Activated naive CD8-positive, alpha-beta T cell treated with anti-CD3 and anti-CD28 coated beads, Interleukin-2, amount 50 U/mL, for 16 hours (primary cell): ENCODE results near the gene CEP192.
"Not testable (repeated sequence)": the region's sequence is repeated elsewhere in the genome, so short reads cannot be mapped to it uniquely, and the experiment has no call there.

ENCODE experiments used
- DNase-seq: peaks from one replicate; pipeline ENCODE4 v3.0.0-alpha.2; 2020; ENCODE audit warnings: low read depth, low spot score

The CEP192 gene

DNA sequence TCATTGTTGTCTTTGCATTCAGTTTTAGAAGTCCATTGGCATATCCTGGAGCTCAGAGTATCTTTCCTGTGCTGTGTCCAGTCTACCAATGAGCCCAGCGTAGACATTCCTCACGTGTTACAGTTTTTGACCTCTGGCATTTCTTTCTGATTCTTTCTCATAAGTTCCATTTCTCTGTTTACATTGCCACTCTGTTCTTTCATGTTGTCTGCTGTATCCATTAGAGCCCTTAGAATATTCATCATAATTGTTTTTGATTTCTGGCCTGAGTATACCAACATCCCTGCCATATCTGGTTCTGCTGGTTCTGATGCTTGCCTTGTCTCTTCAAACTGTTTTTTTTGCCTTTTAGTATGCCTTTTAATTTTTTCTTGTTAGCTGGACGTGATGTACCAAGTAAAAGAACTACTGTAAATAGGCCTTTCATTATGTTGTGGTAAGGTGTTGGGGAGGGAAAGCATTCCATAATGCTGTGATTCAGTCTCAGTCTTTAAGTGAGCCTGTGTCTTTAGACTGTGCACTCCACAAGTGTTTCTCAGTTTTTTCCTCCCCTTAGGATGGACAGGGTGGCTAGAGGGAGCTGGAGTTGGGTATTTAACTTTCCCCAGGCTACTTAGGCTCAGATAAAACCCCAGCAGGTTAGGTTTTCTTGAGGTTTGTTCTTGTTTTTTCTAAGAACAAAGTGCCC lies 35.6 kb downstream of the CEP192 start:
- DNase-seq = no peak

DNA sequence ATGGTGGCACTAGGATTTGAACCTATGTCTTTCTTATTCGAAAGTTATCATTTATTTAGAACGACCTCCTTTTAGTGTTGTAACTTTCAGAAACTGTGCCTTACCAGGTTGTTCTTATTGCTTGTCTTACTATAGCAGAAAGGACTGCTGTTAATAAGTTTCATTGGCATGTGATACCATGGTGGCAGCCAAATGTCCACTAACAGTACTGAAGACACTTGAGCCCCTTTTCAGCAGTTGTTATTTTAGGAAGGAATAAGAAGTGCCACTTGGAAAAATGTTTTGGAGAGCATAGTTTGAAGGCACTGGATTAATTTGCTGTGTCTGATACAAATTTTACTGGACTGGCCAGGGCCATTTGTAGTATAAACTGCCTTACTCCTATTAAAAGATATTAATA lies 37.7 kb downstream of the CEP192 start:
- no peak for DNase-seq

- no peak for DNase-seq
Observed at GRCh38 chr18:13032173-13032572, 41.0 kb downstream of the CEP192 start.

GRCh38 chr18:13035249-13035914 lies 44.2 kb downstream of the CEP192 start:
- DNase-seq = no peak

DNA sequence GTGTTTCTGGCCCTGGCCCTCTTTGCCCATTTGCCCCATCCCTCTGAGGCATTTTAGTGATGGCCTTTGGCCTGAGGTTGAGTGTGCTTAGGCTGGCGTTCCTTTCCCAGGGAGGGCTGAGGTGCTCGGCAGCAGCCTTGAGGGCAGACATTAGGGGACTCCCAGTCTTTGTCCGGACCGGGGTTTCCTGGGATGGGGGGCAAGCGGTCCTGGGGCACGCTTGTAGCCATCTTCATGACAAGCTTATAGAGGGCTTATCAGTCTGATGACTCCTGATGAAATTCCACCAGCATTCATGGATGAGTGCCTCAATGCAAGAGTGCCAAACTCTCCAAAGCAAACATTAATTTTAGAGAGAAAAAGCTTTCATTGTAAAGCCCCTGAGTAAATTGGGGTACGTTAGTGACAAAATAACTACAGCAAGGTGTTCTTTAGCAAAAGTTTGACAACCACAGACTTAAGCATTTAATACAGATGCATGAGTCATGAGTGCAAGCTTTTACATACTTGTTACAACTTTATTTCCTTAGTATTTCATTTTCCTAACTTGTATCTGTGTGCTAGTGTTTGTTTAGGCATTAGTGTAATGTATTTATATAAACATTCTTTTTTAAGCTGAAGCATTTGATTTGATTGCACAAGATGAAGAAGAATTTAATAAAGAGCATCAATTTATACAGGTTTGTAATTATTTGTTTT lies 45.6 kb downstream of the CEP192 start:
- DNase-seq = no peak

GRCh38 chr18:13039806-13040205 lies 48.6 kb downstream of the CEP192 start:
- DNase-seq = no peak

DNA sequence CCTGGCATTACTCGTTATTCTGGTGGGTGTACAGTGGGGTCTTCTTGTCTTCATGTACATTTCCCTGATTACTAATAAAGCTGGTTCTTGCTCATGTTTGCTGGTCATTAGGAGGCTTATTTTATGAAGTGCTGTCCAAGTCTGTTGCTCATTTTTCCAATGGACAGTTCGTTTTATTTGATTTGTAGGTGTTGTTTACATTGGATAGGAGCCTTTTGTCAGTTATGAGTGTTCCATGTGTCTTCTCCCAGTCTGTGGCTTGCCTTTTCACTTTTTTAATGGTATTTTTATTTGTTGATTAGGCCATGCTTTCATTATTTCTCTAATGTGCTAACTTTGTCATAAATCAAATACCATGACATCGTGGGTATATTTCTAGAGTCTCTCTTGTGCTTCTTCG lies 51.9 kb downstream of the CEP192 start:
- no peak for DNase-seq

- no peak for DNase-seq
Observed at GRCh38 chr18:13048061-13048595, 57.0 kb downstream of the CEP192 start.

GRCh38 chr18:13051159-13051558 lies 60.0 kb downstream of the CEP192 start:
- no peak for DNase-seq

DNA sequence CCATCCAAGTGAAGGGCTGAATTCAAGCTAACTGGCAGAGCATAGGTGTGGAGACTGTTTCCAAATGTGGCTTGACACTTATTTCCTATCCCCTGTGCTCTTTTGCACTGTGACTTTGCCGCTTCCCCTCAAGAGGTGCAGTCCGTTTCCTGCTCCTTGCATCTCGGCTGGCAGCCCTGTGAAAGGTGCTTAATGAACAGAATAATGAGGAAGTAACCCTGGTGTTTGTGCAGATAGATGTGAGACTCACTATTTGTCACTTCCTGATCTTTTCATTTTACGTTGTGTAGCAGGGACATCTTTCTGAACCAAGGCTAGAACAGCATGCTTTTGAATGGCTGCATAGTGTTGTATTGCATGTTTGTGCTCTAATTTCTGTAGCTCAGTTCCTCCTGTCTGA lies 60.8 kb downstream of the CEP192 start:
- no peak for DNase-seq

DNA sequence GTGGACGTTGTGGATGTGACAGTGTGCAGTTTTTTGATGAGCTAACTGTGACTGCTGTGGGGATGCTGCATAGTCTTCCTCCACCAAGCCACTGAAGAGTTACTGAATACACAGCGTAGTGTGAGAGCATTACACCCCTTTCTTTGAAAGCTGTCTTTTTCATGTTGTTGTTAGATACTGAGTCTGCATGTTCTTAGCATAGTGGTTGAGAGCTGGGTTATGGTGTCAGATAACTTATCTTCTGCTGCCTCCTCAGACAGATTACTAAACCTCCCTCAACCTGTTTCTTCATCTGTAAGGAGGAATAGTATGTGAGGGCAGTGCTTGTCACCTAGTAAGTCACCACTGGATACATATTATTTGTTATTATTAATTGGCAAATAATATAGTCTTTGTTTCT lies 63.2 kb downstream of the CEP192 start:
- DNase-seq = no peak

- DNase-seq = no peak
Observed at GRCh38 chr18:13061630-13062189, 70.5 kb downstream of the CEP192 start.

GRCh38 chr18:13067124-13067523 lies 76.0 kb downstream of the CEP192 start:
- no peak for DNase-seq

- no peak for DNase-seq
Observed at GRCh38 chr18:13067966-13068365, 76.8 kb downstream of the CEP192 start.

DNA sequence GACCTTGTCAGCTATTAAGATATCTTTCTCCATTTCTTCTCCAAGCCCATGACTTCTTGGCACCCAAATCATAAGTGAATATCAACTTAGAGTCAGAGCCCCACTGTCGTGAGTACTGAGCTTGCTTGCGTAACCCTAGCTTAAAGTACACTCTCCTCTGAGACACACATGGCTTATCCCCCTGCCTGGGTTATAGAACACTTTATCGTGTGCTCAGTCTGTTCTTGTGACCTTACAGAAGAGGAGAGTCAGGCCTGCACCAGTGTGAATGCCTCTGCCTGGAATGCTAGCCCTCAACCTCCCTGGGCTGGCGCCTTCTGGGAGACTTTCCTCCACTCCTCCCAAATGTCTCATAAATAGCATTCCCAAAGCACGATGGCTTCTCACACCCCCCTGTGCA lies 79.3 kb downstream of the CEP192 start:
- no peak for DNase-seq

- DNase-seq = no peak
Observed at GRCh38 chr18:13076886-13077285, 85.7 kb downstream of the CEP192 start.

GRCh38 chr18:13077473-13077872 lies 86.3 kb downstream of the CEP192 start:
- no peak for DNase-seq

GRCh38 chr18:13078065-13078464 lies 86.9 kb downstream of the CEP192 start:
- DNase-seq = not testable (repeated sequence)

- no peak for DNase-seq
Observed at GRCh38 chr18:13086906-13087305, 95.7 kb downstream of the CEP192 start.

DNA sequence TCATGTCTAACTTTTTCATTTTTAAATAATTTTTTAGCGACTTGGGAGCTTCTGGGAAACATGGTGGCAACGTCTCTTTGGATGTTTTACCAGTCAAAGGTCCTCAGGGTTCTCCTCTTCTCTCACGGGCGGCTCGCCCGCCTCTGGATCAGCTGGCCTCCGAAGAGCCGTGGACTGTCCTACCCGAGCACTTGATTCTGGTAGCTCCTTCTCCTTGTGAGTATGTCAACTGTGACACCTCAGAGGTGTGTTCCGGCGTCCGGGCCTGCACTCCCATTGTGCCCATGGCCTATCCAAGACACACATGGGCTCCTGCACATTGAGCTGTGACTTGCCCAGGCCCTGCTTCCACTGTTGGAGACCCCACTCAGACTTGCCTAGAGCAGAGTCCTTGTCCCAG lies 104.3 kb downstream of the CEP192 start:
- no peak for DNase-seq

- no peak for DNase-seq
Observed at GRCh38 chr18:13096232-13096631, 105.1 kb downstream of the CEP192 start.

DNA sequence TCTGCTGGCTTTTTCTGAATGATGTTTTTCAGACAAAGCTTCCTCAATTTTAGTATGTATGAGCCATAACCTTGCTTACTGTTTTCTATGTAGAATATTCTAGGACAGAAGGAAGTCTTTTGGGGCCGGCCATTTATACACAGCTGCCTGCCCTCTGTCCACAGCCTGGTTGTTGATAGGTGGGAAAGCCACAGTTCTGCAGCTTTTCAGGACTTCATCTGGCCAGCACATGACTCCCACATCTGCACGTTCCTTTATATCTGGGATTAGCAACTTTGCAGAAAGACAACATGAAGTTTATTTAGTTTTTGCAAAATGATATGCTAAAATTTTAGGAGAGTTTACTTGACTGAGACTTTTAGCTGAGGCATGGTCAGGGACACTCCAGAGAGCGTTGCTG lies 105.6 kb downstream of the CEP192 start:
- DNase-seq = no peak
